ENCODE measurements around the gene TENM4. TPM values are rescaled to one million over a fixed set of nuclear protein-coding genes. Genes with fewer than 3 reads are reported as not detected.

The TENM4 gene
- total and polyA plus RNA-seq, 2 of the 8 experiments (the other 6 are each of a cell fraction or from before 2014, with no cell fraction given): 3.5 to 7.2 TPM

DNA sequence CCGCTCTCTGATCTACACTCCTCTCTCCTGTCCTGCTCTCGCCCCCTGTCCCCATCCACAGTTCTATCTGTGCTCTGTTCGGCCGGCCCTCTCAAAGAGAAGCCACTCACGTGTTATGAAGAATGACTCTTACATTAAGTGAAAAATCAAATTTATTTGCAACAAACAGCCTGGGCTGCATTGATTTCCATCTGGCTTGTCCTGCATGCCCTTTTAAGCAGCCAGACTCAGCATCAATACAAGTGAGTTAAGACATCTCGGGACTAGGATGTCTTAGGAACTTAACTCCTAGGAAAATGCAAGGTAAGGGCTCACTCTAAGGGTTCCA is 373.5 kb downstream of the TENM4 start (continued):
- TF ChIP-seq EP300 (IDR thresholded peaks at IDR 0.05; ENCODE audit: borderline replicate concordance in 1 of 2, low read depth in 2 of 2, low read length in 2 of 2): no peak
